Left forelimb (tissue), 1 donor: ENCODE measurements around the gene PHLDB2.

ENCODE experiments used
- DNase-seq: peaks from one replicate; pipeline ENCODE4 v3.0.0-alpha.2; 2018; ENCODE audit warnings: low spot score

The PHLDB2 gene

GRCh38 chr3:111851511-111851954 is 7.5 kb upstream of the PHLDB2 start:
- DNase-seq = no peak

DNA sequence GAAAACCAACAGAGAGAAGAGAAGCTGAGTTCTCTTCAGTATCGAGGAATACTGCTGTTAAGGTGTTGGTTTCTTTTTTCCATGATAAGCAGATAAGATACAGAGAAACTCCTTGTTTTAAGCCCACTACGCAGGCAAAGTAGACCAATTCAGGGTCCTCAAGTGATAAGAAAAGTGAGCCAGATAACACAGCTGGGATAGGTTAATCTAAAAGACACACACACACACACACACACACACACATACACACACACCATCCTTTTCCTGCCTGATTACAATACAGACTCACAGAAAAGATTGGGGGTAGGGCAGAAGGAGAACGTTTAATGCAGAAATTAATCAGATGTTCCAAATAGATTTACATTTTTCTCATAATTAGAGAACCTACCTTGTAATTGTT is 6.5 kb upstream of the PHLDB2 start:
- no peak for DNase-seq

DNA sequence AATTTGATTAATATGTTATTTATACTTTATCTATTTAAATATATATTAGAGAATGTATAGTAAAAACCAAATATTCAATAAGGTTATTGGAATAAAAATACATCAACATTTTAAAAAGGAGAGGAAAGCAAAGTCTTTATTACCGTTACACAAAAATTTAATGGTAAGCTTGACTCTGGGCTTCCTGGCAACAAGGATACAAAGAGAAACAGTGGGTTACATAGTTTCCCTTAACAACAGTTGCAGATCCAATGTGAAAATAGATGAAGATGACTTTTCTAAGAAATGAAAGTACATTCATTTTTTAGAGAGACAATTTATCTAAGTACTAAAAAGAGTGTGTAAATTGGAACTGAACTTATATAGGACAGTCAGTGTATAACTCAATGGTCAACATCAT is 6.0 kb upstream of the PHLDB2 start:
- no peak for DNase-seq

DNA sequence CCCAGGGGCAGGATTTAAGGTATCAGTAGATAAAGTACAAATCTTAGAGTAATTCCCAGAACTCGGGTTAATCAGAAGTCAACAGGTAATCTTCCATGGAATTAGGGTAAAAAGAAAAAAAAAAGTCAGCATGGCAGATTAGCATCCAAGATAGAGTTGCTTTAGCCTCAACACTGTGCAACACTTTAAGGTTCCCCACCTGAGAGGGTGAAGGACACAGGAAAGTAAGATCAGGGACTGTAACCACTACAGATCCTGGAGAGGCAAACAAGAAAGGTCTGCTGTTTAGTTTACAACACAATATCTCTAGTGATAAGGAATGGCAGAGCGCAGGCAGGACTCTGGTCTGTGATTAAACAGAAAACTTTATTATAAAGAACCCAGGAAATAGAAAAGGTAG is 4.1 kb upstream of the PHLDB2 start:
- DNase-seq = no peak

GRCh38 chr3:111856501-111856900 is 2.6 kb upstream of the PHLDB2 start:
- no peak for DNase-seq

DNA sequence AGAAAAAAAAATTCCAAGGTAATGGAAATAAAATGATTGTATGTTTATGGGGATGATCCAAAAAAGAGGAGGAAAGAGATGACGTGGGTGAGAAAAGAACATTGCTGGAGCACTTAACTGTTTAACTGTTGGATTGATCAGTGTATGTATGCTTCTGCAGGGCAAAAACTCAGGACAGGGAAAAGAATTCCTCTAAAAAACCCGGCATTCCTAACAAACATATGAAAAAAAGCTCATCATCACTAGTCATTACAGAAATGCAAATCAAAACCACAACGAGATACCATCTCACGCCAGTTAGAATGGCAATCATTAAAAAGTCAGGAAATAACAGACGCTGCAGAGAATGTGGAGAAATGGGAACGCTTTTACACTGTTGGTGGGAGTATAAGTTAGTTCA is 1.6 kb upstream of the PHLDB2 start:
- DNase-seq = no peak

DNA sequence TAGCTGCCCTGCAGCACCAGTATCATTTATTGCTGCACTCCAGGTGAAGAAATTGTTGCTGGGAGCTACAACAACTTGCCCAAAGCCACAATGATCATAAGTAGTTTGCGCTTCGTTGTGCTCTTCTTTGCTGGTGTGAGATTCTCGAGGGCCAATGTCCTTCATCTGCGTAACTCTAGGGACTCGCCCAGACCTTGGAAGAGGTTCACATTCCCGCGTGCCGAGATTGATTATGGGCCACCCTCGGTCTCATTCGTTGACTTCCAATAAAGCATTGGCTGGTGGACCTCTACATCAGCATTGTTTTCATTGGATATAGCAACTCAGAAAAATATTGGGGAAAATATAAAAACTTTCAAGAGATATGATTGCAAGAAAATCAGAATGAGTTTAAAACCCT is 423 bp upstream of the PHLDB2 start:
- DNase-seq = no peak

DNA sequence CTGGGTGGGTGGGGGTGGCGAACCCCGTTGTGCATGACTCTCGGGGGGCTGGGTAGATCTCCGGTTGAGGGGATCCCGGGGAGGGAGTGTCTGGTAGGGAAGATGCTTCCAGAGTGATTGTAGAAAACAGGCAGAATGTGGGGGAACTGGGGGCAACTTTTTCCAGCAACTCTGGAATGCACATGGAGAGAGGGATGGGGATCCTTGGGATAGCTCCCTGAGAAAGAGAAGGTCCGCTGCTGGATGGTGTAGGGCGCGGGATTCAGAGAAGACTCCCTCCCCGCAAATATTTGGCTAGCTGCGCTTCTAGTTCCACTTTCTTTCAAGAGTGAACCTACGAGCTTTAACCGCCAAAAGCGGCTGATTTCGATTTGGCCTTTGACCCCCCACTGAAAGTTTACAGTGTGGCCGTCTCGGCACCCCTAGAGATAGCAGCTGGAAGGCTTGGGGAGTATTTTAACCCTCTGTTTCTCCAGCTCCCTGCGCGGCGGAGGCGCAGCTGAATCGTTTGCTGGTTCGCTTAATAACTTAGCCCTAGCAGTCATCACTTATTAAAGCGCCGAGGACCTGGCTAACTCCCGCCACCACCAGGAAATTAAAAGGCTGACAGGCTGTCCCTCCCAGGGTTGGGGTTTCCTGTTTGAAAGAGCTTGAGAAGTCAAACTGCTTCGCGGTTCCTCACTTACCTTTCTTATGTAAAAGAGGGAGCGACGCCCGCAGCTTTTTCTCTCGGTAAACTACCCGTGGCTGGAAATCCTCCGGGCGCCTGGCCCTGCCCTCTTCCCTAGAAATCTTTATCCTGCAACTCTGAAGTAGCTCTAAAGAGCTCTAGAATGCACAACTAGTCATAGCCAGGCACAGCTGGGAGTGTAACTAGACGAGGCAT is 1.2 kb downstream of the PHLDB2 start:
- peak; percentile 87 for DNase-seq

GRCh38 chr3:111861391-111861790 is 2.3 kb downstream of the PHLDB2 start:
- no peak for DNase-seq

DNA sequence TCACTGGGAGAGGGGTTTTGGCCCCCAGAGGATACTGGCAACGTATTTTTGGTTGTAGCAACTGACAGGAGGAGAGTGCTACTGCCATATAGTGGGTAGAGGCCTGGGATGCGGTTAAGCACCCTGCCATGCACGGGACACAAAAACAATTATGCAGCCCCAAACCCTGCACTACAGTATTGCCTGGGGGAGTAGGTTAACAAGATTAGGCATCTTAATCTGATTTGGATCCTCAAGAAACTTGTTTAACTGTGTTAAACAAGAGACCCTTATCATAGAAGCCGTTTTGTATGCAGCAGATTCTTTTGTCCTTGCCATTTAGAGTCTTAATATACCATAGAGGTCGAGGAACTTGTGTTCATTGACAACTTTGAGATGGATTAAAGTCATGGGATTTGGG is 3.4 kb downstream of the PHLDB2 start:
- DNase-seq = no peak

GRCh38 chr3:111862974-111863373 is 3.9 kb downstream of the PHLDB2 start:
- DNase-seq = no peak

DNA sequence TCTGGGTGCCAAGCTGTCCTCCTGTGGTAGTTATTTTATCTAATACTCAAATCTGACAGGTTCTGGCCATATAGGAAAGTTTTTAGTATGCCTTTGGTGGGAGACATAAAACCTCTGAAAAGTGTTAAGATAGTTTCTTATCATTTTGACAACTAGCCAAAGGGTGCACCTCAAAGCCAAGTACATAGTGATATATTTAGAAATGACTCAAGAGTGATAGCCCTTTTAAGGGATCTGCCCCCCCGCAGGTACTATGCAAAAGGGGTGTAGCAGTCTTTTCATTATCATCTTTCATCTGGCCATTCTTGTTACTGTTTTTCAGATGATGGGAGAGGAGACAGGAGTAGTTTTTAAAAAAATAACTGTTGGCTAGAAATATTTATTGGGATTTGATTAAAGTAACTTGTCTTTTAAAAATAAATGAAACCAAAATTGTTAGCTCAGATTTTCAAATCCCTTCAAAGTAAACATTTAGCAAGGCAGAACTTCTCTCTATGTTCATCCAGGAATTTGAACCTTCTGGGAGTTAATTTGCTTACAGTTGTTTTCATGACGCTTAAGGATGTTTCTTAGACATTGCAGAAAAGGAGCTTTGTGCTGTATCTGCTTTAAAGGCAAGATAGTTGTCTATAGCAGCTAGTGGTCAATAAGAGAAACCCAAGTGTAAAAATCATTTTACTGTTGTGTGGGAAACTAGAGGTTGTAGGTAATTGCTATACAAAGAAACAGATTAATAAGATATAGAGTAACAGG is 5.1 kb downstream of the PHLDB2 start:
- no peak for DNase-seq

- no peak for DNase-seq
These were observed 6.0 kb downstream of the PHLDB2 start for GRCh38 chr3:111864821-111865656.

DNA sequence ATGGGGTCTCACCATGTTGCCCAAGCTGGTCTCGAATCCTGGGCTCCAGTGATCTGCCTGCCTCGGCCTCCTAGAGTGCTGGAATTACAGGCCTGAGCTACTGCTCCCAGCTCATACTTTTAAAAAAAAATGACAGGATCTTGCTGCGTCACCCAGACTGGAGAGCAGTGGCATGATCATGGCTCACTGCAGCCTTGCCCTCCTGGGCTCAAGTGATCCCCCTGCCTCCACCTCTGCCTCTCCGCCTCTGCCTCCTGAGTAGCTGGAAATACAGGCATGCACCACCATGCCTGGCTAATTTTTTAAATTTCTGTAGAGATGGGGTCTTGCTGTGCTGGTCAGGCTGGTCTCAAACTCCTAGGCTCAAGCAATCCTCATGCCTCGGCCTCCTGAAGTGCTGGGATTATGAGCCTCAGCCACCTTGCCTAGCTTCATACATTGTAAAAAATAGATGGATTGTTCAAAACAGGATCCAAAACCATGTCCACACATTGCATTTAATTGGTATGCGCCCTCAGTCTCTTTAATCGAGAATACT is 8.9 kb downstream of the PHLDB2 start:
- DNase-seq = no peak

- no peak for DNase-seq
These were observed 11.6 kb downstream of the PHLDB2 start for GRCh38 chr3:111870620-111871019.

DNA sequence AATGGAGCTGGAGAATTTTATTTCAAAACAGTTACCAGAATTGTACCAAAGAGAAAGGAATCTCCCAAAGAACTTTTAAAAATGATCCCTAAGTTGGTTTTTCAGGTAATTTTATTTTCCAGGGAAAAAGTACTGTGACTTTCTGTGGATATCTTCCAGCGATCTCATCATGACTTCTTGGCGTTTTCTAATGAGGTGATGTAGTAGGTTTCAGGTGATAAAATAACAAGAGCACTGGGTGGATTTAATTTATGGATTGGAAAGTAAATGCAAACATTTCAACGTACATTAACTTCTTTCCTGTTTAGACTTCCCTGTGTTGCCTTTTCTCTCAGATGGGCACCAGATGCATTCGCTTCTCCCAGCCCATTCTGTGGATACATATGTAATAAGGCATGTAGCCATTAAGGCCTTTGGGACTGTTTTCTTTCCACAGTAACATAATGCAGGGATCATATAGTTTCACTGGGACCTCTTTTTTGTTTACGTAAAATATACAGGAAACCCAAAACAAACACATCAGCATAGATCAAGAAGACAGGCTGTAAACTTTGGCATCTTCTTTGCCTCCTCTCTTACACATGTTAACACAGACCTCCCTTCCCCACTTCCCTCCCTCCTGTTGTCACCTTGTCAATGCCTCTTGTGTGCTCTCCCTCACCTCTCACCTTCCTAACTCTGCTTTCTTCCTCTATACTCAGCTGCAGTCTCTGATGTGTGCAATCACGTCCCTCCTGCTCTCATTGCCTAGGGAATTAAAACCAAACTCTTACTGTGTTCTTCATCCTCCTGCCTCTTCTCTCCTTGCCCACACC is 13.0 kb downstream of the PHLDB2 start:
- DNase-seq = no peak

DNA sequence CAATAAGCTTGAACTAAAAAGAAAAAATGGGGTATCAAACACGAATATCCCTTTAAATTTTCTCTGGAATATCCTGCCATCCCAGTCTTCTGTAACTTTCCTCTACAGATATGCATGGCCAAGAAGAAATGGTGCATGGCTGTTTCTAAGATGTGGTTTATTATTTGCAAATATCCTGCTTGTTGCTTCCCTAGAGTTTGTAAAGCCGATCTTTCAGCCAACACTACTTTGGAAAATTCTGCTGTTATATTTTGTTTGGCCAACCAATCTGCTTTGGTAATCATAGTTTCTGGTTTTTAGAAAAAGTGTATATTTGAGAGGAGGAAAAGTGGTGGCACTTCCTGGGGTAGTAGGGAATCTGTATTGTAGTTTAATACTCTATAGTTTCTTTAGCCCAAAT is 13.9 kb downstream of the PHLDB2 start:
- no peak for DNase-seq

- DNase-seq = no peak
These were observed 15.2 kb downstream of the PHLDB2 start for GRCh38 chr3:111874177-111874820.

- DNase-seq = no peak
These were observed 22.4 kb downstream of the PHLDB2 start for GRCh38 chr3:111881480-111881879.

DNA sequence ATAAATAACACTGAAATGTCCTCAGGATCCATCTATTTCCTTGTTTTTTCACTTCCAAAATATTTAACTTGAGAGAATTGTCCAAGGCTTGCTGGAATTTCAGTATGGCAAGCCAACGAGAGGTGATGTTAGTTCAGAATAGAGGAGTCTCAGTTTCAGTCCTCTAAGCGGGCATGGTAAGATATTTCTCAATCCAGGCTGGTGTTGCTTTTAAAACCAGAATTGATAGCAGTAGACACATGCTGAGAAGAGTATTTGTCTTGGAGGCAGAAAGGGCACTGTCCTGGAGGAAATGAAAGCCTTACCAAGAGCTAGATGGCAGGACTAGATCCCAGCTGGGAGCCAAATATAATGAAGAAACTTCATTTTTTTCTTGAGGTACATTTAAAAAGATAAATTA is 23.1 kb downstream of the PHLDB2 start:
- no peak for DNase-seq

DNA sequence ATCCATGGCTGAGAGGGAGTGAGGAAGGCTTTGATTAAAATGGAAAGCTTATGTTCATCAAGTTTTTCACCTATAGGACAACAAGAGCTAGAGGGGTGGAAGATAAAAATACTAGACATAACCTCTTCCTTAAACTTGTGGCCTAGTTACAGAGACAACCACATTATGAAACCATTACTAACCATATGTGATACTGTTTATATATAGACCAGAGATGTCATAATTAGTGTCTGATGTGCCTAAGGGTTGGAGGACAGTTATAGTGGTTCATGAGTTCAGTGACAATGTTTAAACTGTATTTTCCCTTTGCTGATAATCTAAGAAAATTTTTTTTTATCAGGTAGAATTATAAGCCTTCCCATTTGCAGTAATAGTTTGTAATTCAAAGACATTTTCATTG is 23.7 kb downstream of the PHLDB2 start:
- no peak for DNase-seq
